H1 (cell line): ENCODE measurements around the gene BOLL. TPM values are rescaled to one million over a fixed set of nuclear protein-coding genes. Genes with fewer than 3 reads are reported as not detected.

Experiments
- ATF2 ChIP-seq: IDR thresholded peaks from 2 replicates; pipeline ENCODE4 v1.6.1; 2012; ENCODE audit warnings: low read length, inconsistent platforms
- BACH1 ChIP-seq: IDR thresholded peaks from 2 replicates; pipeline ENCODE4 v1.6.1; 2012; ENCODE audit warnings: low read length, improper control_type of control experiment
- BCL11A ChIP-seq, 2 experiments: IDR thresholded peaks; one replicate each; pipeline ENCODE4 v1.6.1; 2011; ENCODE audit warnings: low read depth in 2 of 2, low read length in 2 of 2, mild to moderate bottlenecking in 2 of 2
- CBX8 ChIP-seq: fragments of 300-800, 300-1000 bp; sonication (generic); IDR thresholded peaks from 2 replicates; pipeline ENCODE4 v1.7.1; 2016; ENCODE audit warnings: low read depth, low read length, borderline replicate concordance
- CEBPB ChIP-seq: IDR thresholded peaks from 2 replicates; pipeline ENCODE4 v1.6.1; 2012; ENCODE audit warnings: low read depth, low read length
- CHD1 ChIP-seq: IDR thresholded peaks from 2 replicates; pipeline ENCODE4 v1.6.1; 2012; ENCODE audit warnings: low read depth, low read length, improper control_type of control experiment
- CTBP2 ChIP-seq: IDR thresholded peaks from 2 replicates; pipeline ENCODE4 v1.7.0; 2011; ENCODE audit warnings: borderline replicate concordance, mild to moderate bottlenecking, moderate library complexity, mixed read lengths, low read length; ENCODE audit not compliant: insufficient read depth, insufficient read length
- E2F6 ChIP-seq: IDR thresholded peaks from 2 replicates; pipeline ENCODE4 v1.6.1; 2012; ENCODE audit warnings: inconsistent platforms
- EGR1 ChIP-seq: IDR thresholded peaks from 2 replicates; pipeline ENCODE4 v1.6.1; 2011; ENCODE audit warnings: low read depth, low read length, borderline replicate concordance
- EZH2 ChIP-seq: fragments of 200-600 bp; sonication (generic); IDR thresholded peaks from 2 replicates; pipeline ENCODE4 v1.7.1; 2012; ENCODE audit warnings: low read depth, mild to moderate bottlenecking, moderate library complexity, low read length, inconsistent platforms; ENCODE audit not compliant: severe bottlenecking
- GABPA ChIP-seq: IDR thresholded peaks from 2 replicates; pipeline ENCODE4 v1.6.1; 2011; ENCODE audit warnings: mild to moderate bottlenecking, low read length, moderate library complexity, borderline replicate concordance; ENCODE audit not compliant: insufficient read depth
- HDAC2 ChIP-seq, 2 experiments: fragments of 300-600 bp in 1 of 2; sonication (generic) in 1 of 2; IDR thresholded peaks; 2 replicates each; pipeline ENCODE4 v1.6.1; 2011 to 2012; ENCODE audit warnings: low read depth in 2 of 2, low read length in 2 of 2, mild to moderate bottlenecking in 2 of 2, moderate library complexity in 2 of 2, borderline replicate concordance in 1 of 2, inconsistent platforms in 1 of 2
- KDM4A ChIP-seq: IDR thresholded peaks from one replicate; pipeline ENCODE4 v1.7.1; 2012; ENCODE audit warnings: low read depth, mild to moderate bottlenecking, moderate library complexity, low read length, inconsistent platforms; ENCODE audit not compliant: severe bottlenecking
- MAX ChIP-seq: IDR thresholded peaks from 2 replicates; pipeline ENCODE4 v1.6.1; 2012; ENCODE audit warnings: inconsistent platforms
- PHF8 ChIP-seq: fragments of 200-600 bp; sonication (generic); conservative IDR thresholded peaks from 2 replicates; pipeline ENCODE4 v1.7.1; 2012; ENCODE audit warnings: low read depth, mild to moderate bottlenecking, inconsistent platforms, low read length, moderate library complexity
- POLR2AphosphoS5 ChIP-seq: IDR thresholded peaks from 2 replicates; pipeline ENCODE4 v1.6.1; 2011; ENCODE audit warnings: low read depth, low read length
- RBBP5 ChIP-seq: IDR thresholded peaks from 2 replicates; pipeline ENCODE4 v1.7.1; 2012; ENCODE audit warnings: low read depth, mild to moderate bottlenecking, inconsistent platforms, low read length, moderate library complexity, borderline replicate concordance
- RXRA ChIP-seq: IDR thresholded peaks from 2 replicates; pipeline ENCODE4 v1.6.1; 2011; ENCODE audit warnings: low read depth, mild to moderate bottlenecking, low read length, moderate library complexity; ENCODE audit not compliant: insufficient read depth
- SAP30 ChIP-seq: fragments of 300-600 bp; sonication (generic); IDR thresholded peaks from 2 replicates; pipeline ENCODE4 v1.7.1; 2012; ENCODE audit warnings: low read length, moderate library complexity, mild to moderate bottlenecking, inconsistent platforms; ENCODE audit not compliant: insufficient read depth, insufficient replicate concordance
- SP1 ChIP-seq: IDR thresholded peaks from 2 replicates; pipeline ENCODE4 v1.6.1; 2011; ENCODE audit warnings: low read depth, low read length
- SRF ChIP-seq: IDR thresholded peaks from 2 replicates; pipeline ENCODE4 v1.6.1; 2011; ENCODE audit warnings: mild to moderate bottlenecking, low read depth, low read length, moderate library complexity
- polyA plus RNA-seq, 7 experiments: library from polyadenylated mRNA; depleted of rRNA in 3 of 7; stranded (reverse) in 5 of 7; unstranded in 2 of 7; fragments of >200 nt in 5 of 7; fragments of 200-250 nt in 2 of 7; gene quantifications; 1 replicate in 5 of 7; 2 replicates in 1 of 7; 4 replicates in 1 of 7; pipeline versions ENCODE4 v1.2.1 to v1.2.3, GENCODE V29; 2011 to 2013; ENCODE audit warnings: missing spikeins in 2 of 7, mixed read lengths in 2 of 7
- total RNA-seq: library from RNA; stranded (reverse); fragmentation: NEBNext Ultra II Directional; extraction: Animal tissue kit (Norgen Biotek cat#: 25700); gene quantifications from 2 replicates; pipeline ENCODE4 v1.2.1, GENCODE V29; 2021

The BOLL gene
- total and polyA plus RNA-seq, 2 of the 8 experiments (the other 6 are each of a cell fraction or from before 2014, with no cell fraction given): not detected

GRCh38 chr2:197705121-197705911 is 79.8 kb downstream of the BOLL start, which contains the start of gene MARS2 (continued):
- TF ChIP-seq ATF2 (no peak), MAX (peak; percentile 98), HDAC2 (IDR thresholded peaks at IDR 0.05; ENCODE audit: borderline replicate concordance in 1 of 2, low read depth in 2 of 2, low read length in 2 of 2) (peak in 1 of 2 experiments; percentile 50; a peak in 2 of 4 replicates), RXRA (no peak), SP1 (no peak), CBX8 (no peak), BCL11A (IDR thresholded peaks at IDR 0.05; ENCODE audit: low read depth in 2 of 2, low read length in 2 of 2) (no peak), CEBPB (no peak), KDM4A (peak; percentile 95), CHD1 (no peak), GABPA (no peak), RBBP5 (peak; percentile 90), SAP30 (peak; percentile 60), EGR1 (no peak), E2F6 (peak; percentile 72; the same call in 1 of the 2 replicates), POLR2AphosphoS5 (peak; percentile 88), EZH2 (no peak), SRF (no peak), CTBP2 (no peak), BACH1 (no peak), PHF8 (peak; percentile 72; the same call in 1 of the 2 replicates)
